Loucy (cell line): ENCODE results near the gene DNAH17.

Experiments
- H2AFZ ChIP-seq: fragments of 200-600 bp; sonication (generic); 2 replicates; pipeline ENCODE4 v1.6.0; 2016; ENCODE audit warnings: antibody characterized with exemption, mild to moderate bottlenecking, low read length, moderate library complexity
- H3F3A ChIP-seq: fragments of 200-600 bp; 2 replicates; pipeline ENCODE4 v1.6.0; 2016; ENCODE audit warnings: antibody characterized with exemption, low read depth, mild to moderate bottlenecking
- H3K27me3 ChIP-seq: fragments of 200-600 bp; sonication (generic); 2 replicates; pipeline ENCODE4 v1.6.1; 2014; ENCODE audit warnings: low read length, mild to moderate bottlenecking; ENCODE audit not compliant: insufficient read depth, poor library complexity, severe bottlenecking
- H3K36me3 ChIP-seq: fragments of 200-600 bp; sonication (generic); 2 replicates; pipeline ENCODE4 v1.6.1; 2016; ENCODE audit warnings: low read length; ENCODE audit not compliant: insufficient read depth
- H3K4me1 ChIP-seq: fragments of 200-600 bp; sonication (generic); 2 replicates; pipeline ENCODE4 v1.5.1; 2014; ENCODE audit warnings: low read length, mild to moderate bottlenecking; ENCODE audit not compliant: insufficient read depth, poor library complexity, severe bottlenecking
- H3K4me2 ChIP-seq: fragments of 200-600 bp; sonication (generic); 2 replicates; pipeline ENCODE4 v1.6.0; 2014; ENCODE audit warnings: antibody characterized with exemption, low read length, low read depth, mild to moderate bottlenecking; ENCODE audit not compliant: poor library complexity, severe bottlenecking
- H3K4me3 ChIP-seq: fragments of 200-600 bp; sonication (generic); 2 replicates; pipeline ENCODE4 v1.5.1; 2014; ENCODE audit warnings: low read length, mild to moderate bottlenecking, mixed read lengths; ENCODE audit not compliant: poor library complexity, severe bottlenecking
- H3K79me2 ChIP-seq: fragments of 200-600 bp; sonication (generic); 2 replicates; pipeline ENCODE4 v1.6.1; 2014; ENCODE audit warnings: low read length; ENCODE audit not compliant: insufficient read depth
- H3K9ac ChIP-seq: fragments of 200-600 bp; sonication (generic); 2 replicates; pipeline ENCODE4 v1.6.0; 2014; ENCODE audit warnings: mild to moderate bottlenecking, low read depth, low read length, moderate library complexity; ENCODE audit not compliant: poor library complexity, severe bottlenecking
- H3K9me2 ChIP-seq: fragments of 200-600 bp; sonication (generic); replicated peaks from 2 replicates; pipeline ENCODE4 v1.6.1; 2016; ENCODE audit warnings: low read depth, low read length, mixed read lengths
- H3K9me3 ChIP-seq: fragments of 200-600 bp; sonication (generic); 2 replicates; pipeline ENCODE4 v1.6.1; 2014; ENCODE audit warnings: mild to moderate bottlenecking, antibody characterized with exemption, low read length, low read depth; ENCODE audit not compliant: insufficient read depth
- H4K20me1 ChIP-seq: fragments of 200-600 bp; sonication (generic); 2 replicates; pipeline ENCODE4 v1.6.0; 2014; ENCODE audit warnings: antibody characterized with exemption, low read length, mild to moderate bottlenecking; ENCODE audit not compliant: insufficient read depth, poor library complexity, severe bottlenecking
- EZH2phosphoT487 ChIP-seq: fragments of 200-600 bp; IDR thresholded peaks from 2 replicates; pipeline ENCODE4 v1.6.1; 2018; ENCODE audit warnings: antibody characterized with exemption, mild to moderate bottlenecking, moderate library complexity, borderline replicate concordance
- TF ChIP-seq, protein P1 (sequence below): fragments of 200-600 bp; sonication (generic); conservative IDR thresholded peaks from 2 replicates; pipeline ENCODE4 v1.5.1; 2014; ENCODE audit warnings: mild to moderate bottlenecking, antibody characterized with exemption, low read length

Gene DNAH17

DNA sequence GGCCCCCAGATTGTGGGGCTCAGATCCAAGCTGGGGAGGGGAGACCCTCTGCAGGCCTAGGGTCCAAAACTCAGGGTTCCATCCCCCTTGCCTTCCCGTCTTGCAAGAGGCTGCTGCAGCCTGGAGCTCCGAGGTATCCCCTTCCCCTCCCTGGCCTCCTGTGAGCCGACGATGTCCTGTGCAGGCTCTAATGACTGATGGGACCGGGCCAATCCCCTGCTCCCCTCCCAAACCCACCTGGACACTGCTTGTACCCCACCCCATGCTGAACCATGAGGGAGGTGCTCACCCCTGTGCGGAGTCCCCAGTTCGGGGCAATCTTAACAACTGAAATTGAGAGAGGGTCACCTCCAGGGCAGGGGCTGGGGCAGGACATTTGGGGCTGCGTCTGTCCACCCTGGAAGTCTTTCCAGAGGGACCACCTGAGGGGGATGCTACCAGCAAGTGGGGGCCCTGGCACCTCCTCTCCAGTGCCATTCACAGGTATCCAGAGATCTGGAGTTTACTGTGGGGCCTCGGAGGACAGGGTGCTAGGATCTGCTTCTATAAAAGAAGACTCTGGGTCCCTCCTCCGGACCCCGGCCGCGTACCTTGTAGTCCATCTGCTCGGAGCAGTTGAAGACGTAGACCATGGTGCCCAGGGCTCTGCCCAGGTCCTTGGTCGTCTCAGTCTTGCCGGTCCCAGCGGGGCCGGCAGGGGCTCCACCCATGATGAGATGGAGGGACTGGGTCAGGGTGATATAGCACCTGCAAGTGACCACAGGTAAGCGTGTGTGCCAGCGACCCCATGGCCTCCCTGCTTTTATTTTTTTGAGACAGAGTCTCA, 77.3 kb downstream of the DNAH17 start:
- H3K4me2 ChIP-seq, result no peak overlapping the region

DNA sequence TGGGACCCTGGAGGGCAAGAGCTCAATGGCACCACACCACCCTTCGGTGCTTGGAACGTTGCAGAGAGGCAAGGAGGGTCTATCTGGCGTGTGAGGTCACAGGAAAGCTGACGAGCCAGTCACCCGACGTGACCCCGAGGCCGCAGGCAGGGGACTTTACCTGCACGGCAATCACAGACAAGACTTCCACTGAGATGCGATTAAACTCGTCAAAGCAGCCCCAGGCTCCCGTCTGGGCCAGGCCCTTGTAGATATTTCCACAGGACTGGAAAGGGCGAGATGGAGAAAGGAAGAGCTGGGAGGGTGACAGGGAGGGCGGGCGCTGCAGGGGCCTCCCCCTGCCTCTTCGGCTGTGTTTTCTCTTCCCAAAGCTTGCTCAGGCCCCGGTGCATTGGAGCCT, 78.3 kb downstream of the DNAH17 start:
- H3K4me2 ChIP-seq, result no peak overlapping the region
- no peaks in the 10 kb centered on the region for H3K9me2 ChIP-seq
- no peaks in the 10 kb centered on the region for H4K20me1 ChIP-seq
- H3K9ac ChIP-seq, result no peak overlapping the region
- no peaks in the 10 kb centered on the region for H3K27me3 ChIP-seq
- H3F3A ChIP-seq, result no peaks in the 10 kb centered on the region
- no peak overlapping the region for H2AFZ ChIP-seq
- no peak overlapping the region for H3K4me3 ChIP-seq
- no peaks in the 10 kb centered on the region for H3K36me3 ChIP-seq
- H3K79me2 ChIP-seq, result no peaks in the 10 kb centered on the region
- no peak for TF ChIP-seq EZH2phosphoT487
- TF ChIP-seq, protein P1, sequence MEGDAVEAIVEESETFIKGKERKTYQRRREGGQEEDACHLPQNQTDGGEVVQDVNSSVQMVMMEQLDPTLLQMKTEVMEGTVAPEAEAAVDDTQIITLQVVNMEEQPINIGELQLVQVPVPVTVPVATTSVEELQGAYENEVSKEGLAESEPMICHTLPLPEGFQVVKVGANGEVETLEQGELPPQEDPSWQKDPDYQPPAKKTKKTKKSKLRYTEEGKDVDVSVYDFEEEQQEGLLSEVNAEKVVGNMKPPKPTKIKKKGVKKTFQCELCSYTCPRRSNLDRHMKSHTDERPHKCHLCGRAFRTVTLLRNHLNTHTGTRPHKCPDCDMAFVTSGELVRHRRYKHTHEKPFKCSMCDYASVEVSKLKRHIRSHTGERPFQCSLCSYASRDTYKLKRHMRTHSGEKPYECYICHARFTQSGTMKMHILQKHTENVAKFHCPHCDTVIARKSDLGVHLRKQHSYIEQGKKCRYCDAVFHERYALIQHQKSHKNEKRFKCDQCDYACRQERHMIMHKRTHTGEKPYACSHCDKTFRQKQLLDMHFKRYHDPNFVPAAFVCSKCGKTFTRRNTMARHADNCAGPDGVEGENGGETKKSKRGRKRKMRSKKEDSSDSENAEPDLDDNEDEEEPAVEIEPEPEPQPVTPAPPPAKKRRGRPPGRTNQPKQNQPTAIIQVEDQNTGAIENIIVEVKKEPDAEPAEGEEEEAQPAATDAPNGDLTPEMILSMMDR, result no peak
- H3K9me3 ChIP-seq, result no peaks in the 10 kb centered on the region
- no peaks in the 10 kb centered on the region for H3K4me1 ChIP-seq

More for the DNA sequence above, 77.3 kb downstream of the DNAH17 start:
- no peaks in the 10 kb centered on the region for H3K79me2 ChIP-seq
- H3K27me3 ChIP-seq, result no peaks in the 10 kb centered on the region
- H3K9ac ChIP-seq, result no peak overlapping the region
- H3K9me2 ChIP-seq, result no peaks in the 10 kb centered on the region
- no peak overlapping the region for H2AFZ ChIP-seq
- TF ChIP-seq, protein P1, result no peak
- TF ChIP-seq EZH2phosphoT487, result no peak
- H3K9me3 ChIP-seq, result no peaks in the 10 kb centered on the region
- H3K4me3 ChIP-seq, result no peak overlapping the region
- H3K4me1 ChIP-seq, result no peaks in the 10 kb centered on the region
- H3F3A ChIP-seq, result no peaks in the 10 kb centered on the region
- no peaks in the 10 kb centered on the region for H4K20me1 ChIP-seq
- H3K36me3 ChIP-seq, result no peaks in the 10 kb centered on the region

DNA sequence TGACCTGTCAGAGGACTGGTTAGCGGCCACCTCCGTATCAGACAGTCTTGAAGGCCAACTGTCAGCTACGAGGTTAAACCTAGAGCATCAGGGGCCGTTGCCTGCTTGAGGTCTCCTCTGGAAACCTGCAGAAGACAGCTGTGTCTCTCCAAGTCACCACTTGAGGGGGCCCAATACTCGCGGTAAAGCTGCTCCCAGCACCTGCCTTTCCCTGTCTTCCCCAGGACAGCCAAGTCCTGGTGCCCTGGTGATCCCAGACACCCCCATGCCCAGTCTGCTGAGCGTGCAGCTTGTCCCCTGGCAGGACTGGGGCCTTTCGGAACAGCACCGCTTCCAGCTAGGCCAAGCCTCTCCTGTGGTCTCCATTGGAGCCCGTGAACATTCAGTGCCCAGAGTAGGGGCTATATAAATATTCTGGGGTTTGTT, 80.1 kb downstream of the DNAH17 start:
- no peak overlapping the region for H3K9ac ChIP-seq
- no peaks in the 10 kb centered on the region for H4K20me1 ChIP-seq
- no peaks in the 10 kb centered on the region for H3K9me2 ChIP-seq
- no peaks in the 10 kb centered on the region for H3K9me3 ChIP-seq
- no peaks in the 10 kb centered on the region for H3K79me2 ChIP-seq
- no peak overlapping the region for H3K4me2 ChIP-seq
- H3K36me3 ChIP-seq, result no peaks in the 10 kb centered on the region
- no peaks in the 10 kb centered on the region for H3K4me1 ChIP-seq
- H3K4me3 ChIP-seq, result no peak overlapping the region
- TF ChIP-seq, protein P1, result peak; percentile 84
- no peak for TF ChIP-seq EZH2phosphoT487
- no peaks in the 10 kb centered on the region for H3K27me3 ChIP-seq
- H3F3A ChIP-seq, result no peaks in the 10 kb centered on the region
- H2AFZ ChIP-seq, result no peak overlapping the region
